ENCODE data around the gene ZNF428.

Gene ZNF428

GRCh38 chr19:43641333-43641732 is 21.9 kb upstream of the ZNF428 start:
- Histone ChIP-seq H3K23ac (ENCODE audit: low read length) (no peak overlapping the region), H3K14ac (ENCODE audit: low read length) (no peak overlapping the region), H3K9ac (ENCODE audit: low read length) (no peak overlapping the region), H4K12ac (ENCODE audit: low read depth, low read length) (no peak overlapping the region), H3K27me3 (ENCODE audit: insufficient read depth, low read length) (peaks cover 21% of the 10 kb centered on the region), H3K79me2 (ENCODE audit: control insufficient read depth, insufficient read depth, low read length, poor library complexity) (no peaks in the 10 kb centered on the region), H4K8ac (ENCODE audit: low read depth, low read length) (no peak overlapping the region), H3K79me1 (ENCODE audit: low read length) (no peaks in the 10 kb centered on the region), H3K4ac (ENCODE audit: low read depth, low read length) (no peak overlapping the region), H3K4me3 (ENCODE audit: low read depth, low read length) (no peak overlapping the region), H3K18ac (ENCODE audit: low read length) (no peak overlapping the region), H2BK120ac (ENCODE audit: insufficient read depth, low read length, poor library complexity) (no peak overlapping the region), H2AK5ac (ENCODE audit: low read length) (no peak overlapping the region), H2AFZ (ENCODE audit: insufficient read depth, low read length, poor library complexity) (no peak overlapping the region), H4K91ac (ENCODE audit: low read depth, low read length) (no peak overlapping the region), H2BK12ac (ENCODE audit: low read length) (no peak overlapping the region), H3K9me3 (ENCODE audit: insufficient read depth, low read depth, low read length) (peaks cover 5% of the 10 kb centered on the region), H3K4me2 (ENCODE audit: low read length) (no peak overlapping the region), H2BK5ac (ENCODE audit: low read depth, low read length, poor library complexity) (no peak overlapping the region), H3K36me3 (ENCODE audit: control insufficient read depth in 1 of 2, insufficient read depth in 2 of 2, low read length in 2 of 2) (no peaks in the 10 kb centered on the region), H3K27ac (ENCODE audit: low read depth, low read length) (no peak overlapping the region), H3K4me1 (ENCODE audit: control insufficient read depth in 1 of 2, insufficient read depth in 2 of 2, low read length in 2 of 2) (peaks cover under 1 to 6% of the 10 kb centered on the region in 2 experiments)
- no peak for DNase-seq
- no CpG with 5 or more reads among the region's 2 CpGs for WGBS (ENCODE audit: extremely low coverage, insufficient coverage, insufficient read length)

- Histone ChIP-seq H3K79me2 (ENCODE audit: control insufficient read depth, insufficient read depth, low read length, poor library complexity) (no peaks in the 10 kb centered on the region), H4K12ac (ENCODE audit: low read depth, low read length) (no peak overlapping the region), H3K27me3 (ENCODE audit: insufficient read depth, low read length) (peaks cover 21% of the 10 kb centered on the region), H2BK120ac (ENCODE audit: insufficient read depth, low read length, poor library complexity) (no peak overlapping the region), H3K9ac (ENCODE audit: low read length) (no peak overlapping the region), H3K4me2 (ENCODE audit: low read length) (peak overlapping the region; percentile 94), H3K36me3 (ENCODE audit: control insufficient read depth in 1 of 2, insufficient read depth in 2 of 2, low read length in 2 of 2) (no peaks in the 10 kb centered on the region), H3K4ac (ENCODE audit: low read depth, low read length) (no peak overlapping the region), H4K8ac (ENCODE audit: low read depth, low read length) (no peak overlapping the region), H2BK12ac (ENCODE audit: low read length) (no peak overlapping the region), H3K4me1 (ENCODE audit: control insufficient read depth in 1 of 2, insufficient read depth in 2 of 2, low read length in 2 of 2) (peaks cover 5 to 11% of the 10 kb centered on the region in 2 experiments), H3K18ac (ENCODE audit: low read length) (no peak overlapping the region), H3K79me1 (ENCODE audit: low read length) (no peaks in the 10 kb centered on the region), H3K27ac (ENCODE audit: low read depth, low read length) (no peak overlapping the region), H2AFZ (ENCODE audit: insufficient read depth, low read length, poor library complexity) (peak overlapping the region; percentile 79), H2BK5ac (ENCODE audit: low read depth, low read length, poor library complexity) (no peak overlapping the region), H3K4me3 (ENCODE audit: low read depth, low read length) (peak overlapping the region; percentile 74), H2AK5ac (ENCODE audit: low read length) (no peak overlapping the region), H4K91ac (ENCODE audit: low read depth, low read length) (no peak overlapping the region), H3K9me3 (ENCODE audit: insufficient read depth, low read depth, low read length) (peaks cover 5% of the 10 kb centered on the region), H3K23ac (ENCODE audit: low read length) (no peak overlapping the region), H3K14ac (ENCODE audit: low read length) (no peak overlapping the region)
- no peak for DNase-seq
- WGBS (ENCODE audit: extremely low coverage, insufficient coverage, insufficient read length): no CpG with 5 or more reads among the region's 9 CpGs
Observed at GRCh38 chr19:43640424-43640757, 21.0 kb upstream of the ZNF428 start.

- Histone ChIP-seq H3K23ac (ENCODE audit: low read length) (no peak within 1 kb of the TSS), H2BK5ac (ENCODE audit: low read depth, low read length, poor library complexity) (no peak within 1 kb of the TSS), H3K79me1 (ENCODE audit: low read length) (peaks cover 4% of the 10 kb centered on the region), H3K4ac (ENCODE audit: low read depth, low read length) (no peak within 1 kb of the TSS), H3K4me3 (ENCODE audit: low read depth, low read length) (peak within 1 kb of the TSS; percentile 74), H2BK12ac (ENCODE audit: low read length) (no peak within 1 kb of the TSS), H3K9ac (ENCODE audit: low read length) (no peak within 1 kb of the TSS), H3K4me2 (ENCODE audit: low read length) (peak within 1 kb of the TSS; percentile 94), H2BK120ac (ENCODE audit: insufficient read depth, low read length, poor library complexity) (no peak within 1 kb of the TSS), H3K27ac (ENCODE audit: low read depth, low read length) (no peak within 1 kb of the TSS), H3K4me1 (ENCODE audit: control insufficient read depth in 1 of 2, insufficient read depth in 2 of 2, low read length in 2 of 2) (peaks cover 11 to 17% of the 10 kb centered on the region in 2 experiments), H4K8ac (ENCODE audit: low read depth, low read length) (no peak within 1 kb of the TSS), H3K9me3 (ENCODE audit: insufficient read depth, low read depth, low read length) (peaks cover 5% of the 10 kb centered on the region), H3K79me2 (ENCODE audit: control insufficient read depth, insufficient read depth, low read length, poor library complexity) (no peaks in the 10 kb centered on the region), H3K14ac (ENCODE audit: low read length) (peak within 1 kb of the TSS; percentile 12), H3K27me3 (ENCODE audit: insufficient read depth, low read length) (peaks cover 21% of the 10 kb centered on the region), H4K91ac (ENCODE audit: low read depth, low read length) (no peak within 1 kb of the TSS), H4K12ac (ENCODE audit: low read depth, low read length) (no peak within 1 kb of the TSS), H3K36me3 (ENCODE audit: control insufficient read depth in 1 of 2, insufficient read depth in 2 of 2, low read length in 2 of 2) (no peaks in the 10 kb centered on the region), H3K18ac (ENCODE audit: low read length) (no peak within 1 kb of the TSS), H2AFZ (ENCODE audit: insufficient read depth, low read length, poor library complexity) (peak within 1 kb of the TSS; percentile 79), H2AK5ac (ENCODE audit: low read length) (no peak within 1 kb of the TSS)
- DNase-seq: peak in 1 of 2 donors; percentile 29
- WGBS (ENCODE audit: extremely low coverage, insufficient coverage, insufficient read length): no CpG with 5 or more reads among the region's 110 CpGs
Observed at GRCh38 chr19:43639519-43640423, 20.3 kb upstream of the ZNF428 start, which contains the start of gene CADM4. TSS of gene CADM4 (minus strand) at chr19:43639850. CDS start at chr19:43639790, 60 bp downstream.

GRCh38 chr19:43638995-43639518 is 19.6 kb upstream of the ZNF428 start:
- no peak overlapping the region for H3K27ac ChIP-seq (ENCODE audit: low read depth, low read length)
- H3K79me1 ChIP-seq (ENCODE audit: low read length): peaks cover 6% of the 10 kb centered on the region
- H3K23ac ChIP-seq (ENCODE audit: low read length): no peak overlapping the region
- H4K8ac ChIP-seq (ENCODE audit: low read depth, low read length): no peak overlapping the region
- H4K12ac ChIP-seq (ENCODE audit: low read depth, low read length): no peak overlapping the region
- H3K4me1 ChIP-seq (ENCODE audit: control insufficient read depth in 1 of 2, insufficient read depth in 2 of 2, low read length in 2 of 2): peaks cover 13 to 21% of the 10 kb centered on the region in 2 experiments
- no peak overlapping the region for H2AK5ac ChIP-seq (ENCODE audit: low read length)
- H3K9me3 ChIP-seq (ENCODE audit: insufficient read depth, low read depth, low read length): peaks cover 5% of the 10 kb centered on the region
- no peak overlapping the region for H3K14ac ChIP-seq (ENCODE audit: low read length)
- H2BK5ac ChIP-seq (ENCODE audit: low read depth, low read length, poor library complexity): no peak overlapping the region
- no peaks in the 10 kb centered on the region for H3K79me2 ChIP-seq (ENCODE audit: control insufficient read depth, insufficient read depth, low read length, poor library complexity)
- no peaks in the 10 kb centered on the region for H3K36me3 ChIP-seq (ENCODE audit: control insufficient read depth in 1 of 2, insufficient read depth in 2 of 2, low read length in 2 of 2)
- H3K27me3 ChIP-seq (ENCODE audit: insufficient read depth, low read length): peaks cover 21% of the 10 kb centered on the region
- peak overlapping the region; percentile 47 for H2AFZ ChIP-seq (ENCODE audit: insufficient read depth, low read length, poor library complexity)
- no peak overlapping the region for H2BK120ac ChIP-seq (ENCODE audit: insufficient read depth, low read length, poor library complexity)
- H3K9ac ChIP-seq (ENCODE audit: low read length): no peak overlapping the region
- no peak overlapping the region for H2BK12ac ChIP-seq (ENCODE audit: low read length)
- WGBS (ENCODE audit: extremely low coverage, insufficient coverage, insufficient read length): no CpG with 5 or more reads among the region's 18 CpGs
- H3K18ac ChIP-seq (ENCODE audit: low read length): no peak overlapping the region
- H3K4me2 ChIP-seq (ENCODE audit: low read length): peak overlapping the region; percentile 68
- H4K91ac ChIP-seq (ENCODE audit: low read depth, low read length): no peak overlapping the region
- no peak overlapping the region for H3K4ac ChIP-seq (ENCODE audit: low read depth, low read length)
- DNase-seq: no peak
- peak overlapping the region; percentile 60 for H3K4me3 ChIP-seq (ENCODE audit: low read depth, low read length)

Measured in trophoblast cell (in vitro differentiated cells and primary cell).